NCI-H1048 (cell line): ENCODE measurements around the gene SYNDIG1.

Experiments
- DNase-seq: peaks from one replicate; lab custom pipeline; 2025; lab: John Stamatoyannopoulos, UW

Gene SYNDIG1

DNA sequence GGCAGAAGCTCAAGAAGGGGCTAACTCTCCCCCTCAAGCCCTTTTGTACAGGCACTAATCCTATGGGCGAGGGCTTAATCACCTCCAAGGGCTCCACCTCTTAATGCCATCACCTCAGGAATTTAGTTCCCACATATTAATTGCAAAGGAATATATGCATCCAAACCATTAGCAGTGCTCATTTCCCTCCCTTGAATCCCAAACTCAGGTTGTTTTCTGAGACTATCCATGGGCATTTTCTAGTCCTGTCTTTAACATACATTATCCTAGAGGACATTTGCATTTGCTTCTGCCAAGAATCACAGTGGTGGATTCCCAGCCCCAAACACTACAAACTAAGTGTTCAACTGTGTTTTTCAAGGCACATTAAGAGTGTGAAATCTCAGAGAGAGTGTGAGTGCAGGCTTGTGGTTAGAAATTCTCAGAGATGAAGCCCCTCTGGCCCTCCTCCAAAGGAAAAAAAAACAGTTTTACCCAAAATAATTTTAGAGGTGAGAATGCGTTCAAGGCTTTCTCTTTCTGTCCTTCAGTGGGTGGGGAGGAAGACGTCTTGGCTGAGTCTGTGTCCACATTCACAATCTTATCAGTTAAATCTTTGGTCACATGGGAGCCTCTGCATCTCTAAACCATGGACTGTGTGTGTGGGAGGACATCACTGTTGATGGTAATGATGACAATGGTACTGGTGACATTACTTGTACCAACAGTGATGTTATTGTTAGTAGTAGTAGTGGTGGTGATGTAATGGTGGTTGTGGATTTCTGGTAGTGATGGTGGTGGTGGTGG is 59.3 kb downstream of the SYNDIG1 start:
- DNase-seq: no peak

- no peak for DNase-seq
Observed at GRCh38 chr20:24529369-24529719, 59.9 kb downstream of the SYNDIG1 start.

DNA sequence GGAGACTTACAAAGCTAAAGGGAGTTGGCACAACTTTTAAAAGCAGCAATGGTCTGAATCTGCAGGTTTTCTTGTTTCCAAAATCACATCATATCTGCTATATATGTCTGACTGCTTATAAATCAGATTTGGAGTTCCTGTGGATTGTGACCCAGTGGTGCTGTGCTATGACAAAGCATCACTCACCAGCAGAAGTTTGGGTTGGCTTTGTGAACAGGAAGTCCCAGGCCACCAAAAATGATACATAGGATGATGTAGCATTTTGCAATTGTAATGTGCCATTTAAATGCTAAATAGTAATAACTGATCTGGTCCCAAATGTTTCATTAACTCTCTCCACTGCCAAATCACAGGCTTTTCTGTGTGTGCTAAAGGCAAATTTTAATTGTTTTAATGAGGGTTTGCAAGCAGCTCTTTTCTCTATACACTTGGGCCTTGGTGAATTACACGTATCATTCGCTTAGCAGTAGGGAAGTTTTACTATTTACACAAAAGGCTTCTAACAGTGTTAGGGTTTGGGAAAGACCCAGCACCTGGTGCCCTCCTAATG is 60.8 kb downstream of the SYNDIG1 start:
- no peak for DNase-seq

DNA sequence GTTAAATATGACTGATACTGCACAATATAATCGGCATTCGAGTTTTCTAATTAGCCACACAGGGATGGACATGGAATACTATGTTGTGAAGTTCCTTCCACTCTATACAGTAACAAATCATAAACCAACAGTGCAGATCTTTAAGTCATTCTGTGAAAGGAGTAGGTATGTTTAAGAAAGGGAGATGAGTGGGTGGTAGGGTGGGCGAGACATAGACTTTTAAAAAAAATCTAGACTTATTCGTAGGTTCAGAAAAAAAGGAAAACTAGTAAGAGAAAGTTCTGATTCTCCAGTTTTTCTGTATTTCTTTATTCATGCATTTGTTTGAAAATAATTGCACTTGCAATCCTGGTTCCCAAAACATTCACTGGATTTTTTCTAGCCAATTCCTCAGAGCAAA is 61.8 kb downstream of the SYNDIG1 start:
- no peak for DNase-seq

- no peak for DNase-seq
Observed at GRCh38 chr20:24531631-24532419, 62.4 kb downstream of the SYNDIG1 start.

- no peak for DNase-seq
Observed at GRCh38 chr20:24533449-24533848, 64.0 kb downstream of the SYNDIG1 start.

- DNase-seq: no peak
Observed at GRCh38 chr20:24534282-24534681, 64.9 kb downstream of the SYNDIG1 start.

GRCh38 chr20:24535941-24536730 is 66.7 kb downstream of the SYNDIG1 start:
- no peak for DNase-seq

GRCh38 chr20:24537210-24537609 is 67.8 kb downstream of the SYNDIG1 start:
- no peak for DNase-seq

GRCh38 chr20:24542721-24543120 is 73.3 kb downstream of the SYNDIG1 start:
- no peak for DNase-seq

DNA sequence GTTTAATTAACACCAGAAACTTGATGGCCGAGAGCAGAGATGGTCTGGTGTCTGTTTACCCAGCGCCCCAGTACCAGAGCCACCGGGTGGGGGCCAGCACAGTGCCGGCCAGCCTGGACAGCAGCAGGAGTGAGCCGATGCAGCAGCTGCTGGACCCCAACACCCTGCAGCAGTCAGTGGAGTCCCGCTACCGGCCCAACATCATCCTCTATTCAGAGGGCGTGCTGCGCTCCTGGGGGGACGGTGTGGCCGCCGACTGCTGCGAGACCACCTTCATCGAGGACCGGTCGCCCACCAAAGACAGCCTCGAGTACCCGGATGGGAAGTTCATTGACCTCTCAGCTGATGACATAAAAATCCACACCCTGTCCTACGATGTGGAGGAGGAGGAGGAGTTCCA is 73.7 kb downstream of the SYNDIG1 start:
- DNase-seq: no peak

- DNase-seq: no peak
Observed at GRCh38 chr20:24543741-24544140, 74.3 kb downstream of the SYNDIG1 start.

GRCh38 chr20:24544371-24544770 is 74.9 kb downstream of the SYNDIG1 start:
- DNase-seq: no peak

DNA sequence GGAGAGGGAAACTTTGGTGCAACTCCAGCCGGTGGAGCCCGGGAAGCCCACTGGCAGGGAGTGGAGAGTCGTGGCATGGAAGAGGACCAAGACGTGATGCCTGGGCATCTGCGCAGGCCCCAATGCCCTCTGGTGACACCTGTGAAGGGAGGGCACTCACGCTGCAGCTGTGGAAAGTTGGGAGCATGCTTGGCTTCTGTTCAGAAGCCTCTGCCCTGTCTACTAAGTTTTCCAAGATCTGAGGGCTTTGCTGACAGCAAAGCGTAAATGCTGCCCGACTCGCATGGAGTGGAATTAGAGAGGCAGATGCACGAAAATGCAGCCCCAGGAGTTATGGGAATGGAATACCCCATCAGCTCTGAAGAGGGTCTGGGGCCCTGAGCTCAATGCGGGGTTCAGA is 75.7 kb downstream of the SYNDIG1 start:
- no peak for DNase-seq

- no peak for DNase-seq
Observed at GRCh38 chr20:24546232-24546892, 76.9 kb downstream of the SYNDIG1 start.

DNA sequence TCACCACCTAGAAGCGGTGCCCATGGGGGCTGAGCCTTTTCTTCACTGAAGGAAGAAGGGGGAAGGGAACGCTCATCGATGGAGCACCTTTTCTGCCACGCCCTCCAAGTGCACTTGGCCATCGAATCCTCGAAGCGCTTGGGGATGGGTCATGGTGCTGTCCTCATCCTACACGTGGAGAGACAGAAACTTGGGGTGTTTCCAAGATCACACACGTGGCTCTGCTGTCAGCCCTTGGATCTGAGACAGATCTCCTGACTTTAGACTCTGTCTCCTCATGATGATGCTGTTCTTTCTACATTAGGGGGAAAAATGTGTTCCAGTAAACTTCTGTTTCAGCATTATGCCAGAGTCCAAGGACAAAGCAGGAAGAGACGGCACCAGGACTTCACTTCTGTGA is 78.5 kb downstream of the SYNDIG1 start:
- DNase-seq: no peak

GRCh38 chr20:24559114-24559732 is 89.8 kb downstream of the SYNDIG1 start:
- DNase-seq: no peak

DNA sequence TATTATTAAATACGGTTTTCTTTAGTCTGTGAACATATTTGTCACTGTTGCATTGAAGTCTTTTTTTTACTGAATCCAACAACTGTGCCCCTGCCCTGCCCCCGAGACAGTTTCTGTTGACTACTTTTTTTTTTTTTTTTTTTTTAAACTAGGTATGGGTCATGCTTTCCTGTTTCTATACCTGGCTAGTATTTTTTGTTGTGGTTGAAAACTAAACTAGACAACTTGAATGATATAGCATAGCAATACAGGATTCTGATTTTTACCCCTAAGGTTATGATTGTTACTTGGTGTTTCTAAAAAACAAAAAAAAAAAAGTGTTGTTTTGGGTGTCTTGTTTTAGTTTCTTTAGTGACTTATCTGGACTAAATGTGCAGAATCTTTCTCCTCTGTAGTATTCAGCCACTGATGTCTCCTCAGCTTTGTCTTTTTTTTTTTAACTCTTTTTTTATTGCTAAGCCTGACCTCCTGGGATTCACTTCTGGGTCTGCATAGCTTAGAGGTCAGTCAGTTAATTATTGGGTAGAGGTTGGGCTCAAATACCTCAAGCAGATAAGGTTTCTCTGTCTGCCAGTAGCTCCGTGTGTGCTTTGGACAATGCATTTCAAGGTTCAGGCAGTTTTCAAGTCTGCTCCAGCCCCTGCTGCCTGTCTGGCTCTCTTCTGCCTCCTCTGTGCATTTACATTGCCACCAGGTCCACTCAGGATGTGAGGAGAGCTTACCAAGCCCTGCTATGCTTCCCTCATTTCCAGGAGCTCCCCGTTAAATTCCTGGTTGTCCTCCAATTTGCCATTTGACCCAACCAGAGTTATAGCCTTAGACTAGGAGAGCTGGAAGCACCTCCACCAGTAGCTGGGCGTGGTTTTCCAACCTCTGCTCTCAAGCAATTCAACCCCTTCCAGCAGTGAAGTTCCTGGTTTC is 91.4 kb downstream of the SYNDIG1 start:
- DNase-seq: no peak

DNA sequence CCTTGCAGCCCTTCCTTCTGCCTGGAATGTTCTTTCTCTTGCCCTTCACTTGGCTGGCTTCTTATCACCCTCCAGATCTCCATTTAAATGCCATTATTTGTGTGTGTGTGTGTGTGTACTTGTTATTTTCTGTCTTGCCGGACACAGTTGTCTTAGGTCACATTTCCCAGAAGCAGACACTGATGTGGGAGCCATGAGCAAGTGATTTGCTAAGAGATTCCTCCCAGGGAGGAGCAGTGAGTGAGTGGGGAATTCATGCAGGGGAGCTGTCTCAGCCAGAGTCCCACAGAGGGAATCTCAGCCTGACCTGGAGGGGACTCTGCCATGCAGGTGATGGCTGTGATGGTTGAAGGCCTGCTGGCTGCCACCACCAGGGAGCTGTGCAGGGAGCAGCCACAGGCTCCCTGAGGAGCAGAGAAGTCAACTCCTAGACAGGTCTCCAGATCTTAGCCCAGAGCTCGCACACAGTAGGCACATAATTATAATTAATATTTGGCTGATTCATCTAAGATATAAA is 96.5 kb downstream of the SYNDIG1 start:
- no peak for DNase-seq

DNA sequence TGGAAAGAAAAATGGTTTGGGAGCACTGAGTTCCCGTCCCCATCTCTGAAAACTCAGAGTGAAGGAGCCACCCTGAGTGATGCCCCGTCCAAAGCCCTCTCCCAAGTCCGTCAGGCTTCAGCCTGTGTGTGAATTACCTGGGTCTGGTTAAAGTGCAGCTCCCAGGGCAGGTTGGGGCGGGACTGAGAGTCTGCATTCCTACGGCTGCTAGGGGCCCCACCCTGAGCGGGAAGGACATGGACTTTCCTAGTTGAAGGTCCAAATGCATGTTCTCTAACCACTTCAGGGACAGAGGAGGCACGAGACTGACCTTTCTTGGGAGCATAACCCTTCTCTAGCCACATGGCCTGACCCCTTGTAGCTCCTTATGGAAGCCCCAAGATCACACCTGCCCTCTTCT is 97.2 kb downstream of the SYNDIG1 start:
- no peak for DNase-seq
